ENCODE data around the gene GPR108.

The GPR108 gene

GRCh38 chr19:6687114-6687513, 50.3 kb downstream of the GPR108 start:
- DNase-seq (ENCODE audit: low read depth), result no peak
- H3K4me3 ChIP-seq (ENCODE audit: low read depth, low read length), result no peak overlapping the region
- TF ChIP-seq, protein P1, sequence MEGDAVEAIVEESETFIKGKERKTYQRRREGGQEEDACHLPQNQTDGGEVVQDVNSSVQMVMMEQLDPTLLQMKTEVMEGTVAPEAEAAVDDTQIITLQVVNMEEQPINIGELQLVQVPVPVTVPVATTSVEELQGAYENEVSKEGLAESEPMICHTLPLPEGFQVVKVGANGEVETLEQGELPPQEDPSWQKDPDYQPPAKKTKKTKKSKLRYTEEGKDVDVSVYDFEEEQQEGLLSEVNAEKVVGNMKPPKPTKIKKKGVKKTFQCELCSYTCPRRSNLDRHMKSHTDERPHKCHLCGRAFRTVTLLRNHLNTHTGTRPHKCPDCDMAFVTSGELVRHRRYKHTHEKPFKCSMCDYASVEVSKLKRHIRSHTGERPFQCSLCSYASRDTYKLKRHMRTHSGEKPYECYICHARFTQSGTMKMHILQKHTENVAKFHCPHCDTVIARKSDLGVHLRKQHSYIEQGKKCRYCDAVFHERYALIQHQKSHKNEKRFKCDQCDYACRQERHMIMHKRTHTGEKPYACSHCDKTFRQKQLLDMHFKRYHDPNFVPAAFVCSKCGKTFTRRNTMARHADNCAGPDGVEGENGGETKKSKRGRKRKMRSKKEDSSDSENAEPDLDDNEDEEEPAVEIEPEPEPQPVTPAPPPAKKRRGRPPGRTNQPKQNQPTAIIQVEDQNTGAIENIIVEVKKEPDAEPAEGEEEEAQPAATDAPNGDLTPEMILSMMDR (IDR thresholded peaks at IDR 0.05; ENCODE audit: low read depth, low read length, missing control alignments), result no peak
- in situ Hi-C loops (cut with HindIII; ENCODE audit: low sequenced_read_pairs), result no loop called here

DNA sequence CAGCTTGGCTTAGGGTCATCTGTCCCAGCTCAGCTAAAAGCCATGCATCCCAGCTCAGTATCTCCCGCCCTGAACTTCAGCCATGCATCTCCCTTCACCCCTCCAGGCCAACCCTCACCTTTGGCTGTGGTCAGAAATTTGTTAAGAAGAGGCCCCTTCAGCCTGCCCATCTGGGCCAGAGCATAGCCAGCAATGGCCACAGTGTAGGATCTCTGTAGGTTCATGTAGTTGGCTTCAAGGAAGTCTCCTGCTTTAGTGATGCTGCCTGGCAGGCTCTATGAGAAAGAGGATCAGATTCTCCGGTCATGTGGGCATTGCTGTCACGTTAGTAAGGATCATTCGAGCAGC, 50.8 kb downstream of the GPR108 start:
- no peak overlapping the region for H3K4me3 ChIP-seq (ENCODE audit: low read depth, low read length)
- in situ Hi-C loops (cut with HindIII; ENCODE audit: low sequenced_read_pairs), result no loop called here
- TF ChIP-seq, protein P1 (IDR thresholded peaks at IDR 0.05; ENCODE audit: low read depth, low read length, missing control alignments), result no peak
- DNase-seq (ENCODE audit: low read depth), result no peak

DNA sequence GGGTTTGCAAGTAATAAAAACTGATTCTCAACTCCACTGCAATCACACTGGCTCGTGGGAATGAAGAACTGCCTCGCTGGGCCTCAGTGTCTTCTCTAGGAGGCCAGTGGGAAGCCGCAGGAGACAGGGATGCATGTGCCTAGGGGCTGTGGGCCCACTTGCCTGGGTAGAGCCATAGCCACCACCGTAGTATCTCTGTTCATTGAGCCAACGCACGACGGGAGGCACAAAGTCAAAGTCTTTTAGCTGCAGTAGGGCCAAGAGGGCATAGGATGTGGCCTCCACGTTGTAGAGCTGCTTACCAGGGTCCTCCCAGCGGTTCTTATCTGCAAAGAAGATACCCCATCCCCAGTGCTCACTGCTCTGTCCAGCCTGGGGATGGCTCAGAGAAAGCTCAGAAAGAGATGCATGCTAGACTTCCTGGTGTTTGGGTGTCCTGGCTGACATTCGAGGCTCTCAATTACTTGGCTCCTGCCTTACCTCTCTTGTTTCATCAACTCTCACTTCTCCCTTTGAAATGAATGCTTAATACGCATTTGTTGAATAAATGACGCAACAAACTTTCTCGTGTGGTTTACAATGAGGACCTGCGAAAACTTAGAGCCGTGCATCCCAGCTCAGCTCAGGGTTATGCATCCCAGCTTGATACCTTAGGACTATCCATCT, 51.3 kb downstream of the GPR108 start:
- no peak overlapping the region for H3K4me3 ChIP-seq (ENCODE audit: low read depth, low read length)
- TF ChIP-seq, protein P1 (IDR thresholded peaks at IDR 0.05; ENCODE audit: low read depth, low read length, missing control alignments), result no peak
- in situ Hi-C loops (cut with HindIII; ENCODE audit: low sequenced_read_pairs), result no loop called here
- DNase-seq (ENCODE audit: low read depth), result no peak

- in situ Hi-C loops (cut with HindIII; ENCODE audit: low sequenced_read_pairs), result no loop called here
- H3K4me3 ChIP-seq (ENCODE audit: low read depth, low read length), result no peak overlapping the region
- TF ChIP-seq, protein P1 (IDR thresholded peaks at IDR 0.05; ENCODE audit: low read depth, low read length, missing control alignments), result no peak
- no peak for DNase-seq (ENCODE audit: low read depth)
Measured at GRCh38 chr19:6685482-6685881, 51.9 kb downstream of the GPR108 start.

DNA sequence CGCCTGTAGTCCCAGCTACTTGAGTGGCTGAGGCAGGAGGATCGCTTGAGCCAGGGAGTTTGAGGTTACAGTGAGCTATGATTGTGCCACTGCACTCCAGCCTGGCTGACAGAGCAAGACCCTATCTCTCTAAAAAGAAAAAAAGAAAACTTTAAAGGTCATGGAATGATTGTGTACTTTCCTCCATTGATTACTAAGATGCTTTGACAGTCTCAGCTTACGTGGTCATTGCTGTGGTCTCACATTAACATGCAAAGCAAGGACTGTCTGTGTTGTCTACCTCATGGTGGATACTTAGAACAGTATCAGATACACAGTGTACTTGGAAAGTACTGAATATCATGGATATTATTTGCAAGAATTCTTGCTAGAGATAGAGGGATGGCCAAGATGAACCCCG, 53.4 kb downstream of the GPR108 start:
- no peak for DNase-seq (ENCODE audit: low read depth)
- TF ChIP-seq, protein P1 (IDR thresholded peaks at IDR 0.05; ENCODE audit: low read depth, low read length, missing control alignments), result no peak
- no peak overlapping the region for H3K4me3 ChIP-seq (ENCODE audit: low read depth, low read length)
- in situ Hi-C loops (cut with HindIII; ENCODE audit: low sequenced_read_pairs), result no loop called here

GRCh38 chr19:6682607-6683128, 54.7 kb downstream of the GPR108 start:
- TF ChIP-seq, protein P1 (IDR thresholded peaks at IDR 0.05; ENCODE audit: low read depth, low read length, missing control alignments), result no peak
- in situ Hi-C loops (cut with HindIII; ENCODE audit: low sequenced_read_pairs), result no loop called here
- DNase-seq (ENCODE audit: low read depth), result no peak
- no peak overlapping the region for H3K4me3 ChIP-seq (ENCODE audit: low read depth, low read length)
